Calu3 (cell line): ENCODE measurements around the gene HMCN1. TPM values are rescaled to one million over a fixed set of nuclear protein-coding genes. Genes with fewer than 3 reads are reported as not detected.
"Not testable (repeated sequence)": the region's sequence is repeated elsewhere in the genome, so short reads cannot be mapped to it uniquely, and the experiment has no call there.

Experiments used
- BruUV-seq: library from RNA; stranded (reverse); fragments of 400-500 nt; replicated peaks from 2 replicates; lab custom pipeline; 2021; lab: Mats Ljungman, UMichigan
- CTCF ChIA-PET: fragments of 300-600 bp; sonication (Branson Sonifier 250); formaldehyde crosslinking; loops from one replicate; lab custom pipeline; 2022; ENCODE audit warnings: antibody characterized with exemption; lab: Charles Lee
- DNase-seq: peaks from one replicate; pipeline ENCODE4 v3.0.0; 2022
- H3K27ac Mint-ChIP-seq: one replicate; pipeline ENCODE4 v1.8.0; 2022; ENCODE audit warnings: mixed read lengths; ENCODE audit not compliant: unreplicated experiment
- H3K27me3 Mint-ChIP-seq: one replicate; pipeline ENCODE4 v1.8.0; 2022; ENCODE audit warnings: mixed read lengths; ENCODE audit not compliant: unreplicated experiment
- H3K36me3 Mint-ChIP-seq: one replicate; pipeline ENCODE4 v1.8.0; 2022; ENCODE audit warnings: mild to moderate bottlenecking, moderate library complexity, mixed read lengths; ENCODE audit not compliant: insufficient read depth, unreplicated experiment
- H3K4me1 Mint-ChIP-seq: one replicate; pipeline ENCODE4 v1.8.0; 2022; ENCODE audit warnings: mild to moderate bottlenecking, low read depth, mixed read lengths; ENCODE audit not compliant: unreplicated experiment
- H3K4me3 Mint-ChIP-seq: one replicate; pipeline ENCODE4 v1.8.0; 2022; ENCODE audit warnings: mild to moderate bottlenecking, low read depth, moderate library complexity, mixed read lengths; ENCODE audit not compliant: unreplicated experiment
- H3K9me3 Mint-ChIP-seq: one replicate; pipeline ENCODE4 v1.8.0; 2022; ENCODE audit warnings: low read depth, mixed read lengths; ENCODE audit not compliant: unreplicated experiment
- CTCF ChIP-seq: fragments of 200-600 bp; IDR thresholded peaks from one replicate; pipeline ENCODE4 v1.8.0; 2022; ENCODE audit warnings: antibody characterized with exemption; ENCODE audit not compliant: unreplicated experiment
- intact Hi-C: fragments of 100-400 bp; cut with micrococcal nuclease; formaldehyde crosslinking; loops from one replicate; pipeline ENCODE4 v1.10.0; 2022; ENCODE audit not compliant: unreplicated experiment
- total RNA-seq: library from RNA; stranded (reverse); gene quantifications from 2 replicates; pipeline ENCODE4 v1.2.3, GENCODE V29; 2022

The HMCN1 gene
- total RNA-seq, 1 experiment from 2014 or later: 0.05 TPM

DNA sequence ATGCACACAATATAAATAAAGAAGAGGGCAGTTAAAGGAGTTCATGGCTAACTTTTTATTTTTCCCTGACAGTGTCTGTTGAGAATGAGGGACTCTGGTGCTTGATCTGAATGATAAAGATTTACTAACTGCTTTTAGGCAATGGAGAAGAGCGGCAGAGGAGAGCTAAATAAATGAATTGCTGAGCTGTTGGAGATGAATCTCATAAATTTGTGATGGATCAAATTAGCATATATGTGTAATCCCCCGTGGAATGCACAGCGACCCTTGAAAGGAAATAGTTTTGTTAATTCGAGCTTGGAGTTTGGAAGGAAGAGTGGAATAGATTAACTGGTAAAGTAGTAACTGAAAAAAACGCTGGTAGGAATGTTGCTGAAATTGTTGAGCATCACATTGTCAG, 40.2 kb downstream of the HMCN1 start:
- no TSS peak for BruUV-seq
- peaks cover 48% of the 10 kb centered on the region for H3K27me3 Mint-ChIP-seq
- H3K9me3 Mint-ChIP-seq: no peaks in the 10 kb centered on the region
- CTCF ChIA-PET: no interaction called here
- no peak overlapping the region for H3K27ac Mint-ChIP-seq
- no peak for DNase-seq
- H3K36me3 Mint-ChIP-seq: no peaks in the 10 kb centered on the region
- H3K4me1 Mint-ChIP-seq: no peaks in the 10 kb centered on the region
- TF ChIP-seq CTCF: no peak
- H3K4me3 Mint-ChIP-seq: no peak overlapping the region
- intact Hi-C loops: no loop called here

DNA sequence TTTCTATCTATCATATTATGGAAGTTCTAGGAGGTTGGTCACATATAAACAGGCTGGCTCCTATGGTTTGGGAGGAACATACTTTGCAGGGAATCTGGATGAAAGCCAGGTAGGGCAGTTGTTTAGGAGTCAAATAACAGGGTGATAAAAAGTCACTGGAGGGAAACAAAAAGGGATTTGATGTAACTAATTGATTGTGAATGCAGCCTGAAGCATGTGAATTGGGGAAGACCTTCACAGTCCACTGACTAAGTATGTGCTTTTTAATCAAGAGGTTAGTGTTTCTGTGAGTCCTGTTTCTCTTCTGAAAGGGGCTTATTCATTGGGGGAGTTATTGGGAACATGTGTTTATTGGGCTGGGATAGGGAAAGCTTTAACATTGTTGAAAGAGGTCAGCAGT, 41.3 kb downstream of the HMCN1 start:
- Mint-ChIP-seq H3K27ac (no peak overlapping the region), H3K4me3 (no peak overlapping the region), H3K36me3 (no peaks in the 10 kb centered on the region), H3K27me3 (peaks cover 48% of the 10 kb centered on the region), H3K9me3 (no peaks in the 10 kb centered on the region), H3K4me1 (no peaks in the 10 kb centered on the region)
- CTCF ChIA-PET: no interaction called here
- no TSS peak for BruUV-seq
- DNase-seq: no peak
- intact Hi-C loops: no loop called here
- no peak for TF ChIP-seq CTCF

GRCh38 chr1:185776522-185776921, 42.3 kb downstream of the HMCN1 start:
- BruUV-seq: no TSS peak
- intact Hi-C loops: no loop called here
- CTCF ChIA-PET: interaction anchor here (0.6 kb wide), 1 partner anchor 210 kb away, joined by 3 read pairs; no protein-coding TSS in a partner anchor
- DNase-seq: no peak
- TF ChIP-seq CTCF: no peak
- no peak overlapping the region for H3K27ac Mint-ChIP-seq
- H3K4me3 Mint-ChIP-seq: no peak overlapping the region
- H3K4me1 Mint-ChIP-seq: no peaks in the 10 kb centered on the region
- H3K27me3 Mint-ChIP-seq: peaks cover 48% of the 10 kb centered on the region
- H3K36me3 Mint-ChIP-seq: no peaks in the 10 kb centered on the region
- H3K9me3 Mint-ChIP-seq: no peaks in the 10 kb centered on the region

- CTCF ChIA-PET, H3K9me3 Mint-ChIP-seq, H3K27ac Mint-ChIP-seq, DNase-seq, H3K36me3 Mint-ChIP-seq, BruUV-seq, intact Hi-C loops, H3K4me3 Mint-ChIP-seq, H3K4me1 Mint-ChIP-seq: not testable (repeated sequence)
- peaks cover 13% of the 10 kb centered on the region for H3K27me3 Mint-ChIP-seq
These were observed 49.7 kb downstream of the HMCN1 start for GRCh38 chr1:185783860-185784259.

GRCh38 chr1:185785586-185785985, 51.4 kb downstream of the HMCN1 start:
- intact Hi-C loops: no loop called here
- Mint-ChIP-seq H3K9me3 (no peaks in the 10 kb centered on the region), H3K36me3 (no peaks in the 10 kb centered on the region), H3K4me1 (no peaks in the 10 kb centered on the region), H3K27ac (no peak overlapping the region), H3K4me3 (no peak overlapping the region), H3K27me3 (peaks cover 13% of the 10 kb centered on the region)
- no peak for TF ChIP-seq CTCF
- no TSS peak for BruUV-seq
- no peak for DNase-seq
- CTCF ChIA-PET: interaction anchor here (0.6 kb wide), 1 partner anchor 216 kb away, joined by 3 read pairs; no protein-coding TSS in a partner anchor
